ENCODE results near the gene CDCA7L.
A peak's percentile ranks its signal among the peaks of the same experiment; 100 is the strongest.

CDCA7L gene

GRCh38 chr7:21945454-21946221 is at the start of gene CDCA7L:
TSS of gene CDCA7L (minus strand) at chr7:21945899. CDS start at chr7:21945804, 95 bp downstream.
- TF ChIP-seq CEBPB (IDR thresholded peaks at IDR 0.05) (no peak), ZBTB7A (IDR thresholded peaks at IDR 0.05; ENCODE audit: low read depth) (peak; percentile 66; the same call in 1 of the 2 replicates), YY1 (IDR thresholded peaks at IDR 0.05; ENCODE audit: low read depth) (peak; percentile 21; the same call in 1 of the 2 replicates), TAF1 (IDR thresholded peaks at IDR 0.05; ENCODE audit: low read depth) (peak; percentile 81), NFIC (IDR thresholded peaks at IDR 0.05) (no peak; the same call in 1 of the 2 replicates), REST (IDR thresholded peaks at IDR 0.05; ENCODE audit: low read depth) (no peak), FOXM1 (IDR thresholded peaks at IDR 0.05; ENCODE audit: borderline replicate concordance, low read depth) (no peak), CREB1 (IDR thresholded peaks at IDR 0.05; ENCODE audit: low read depth) (no peak), TEAD4 (IDR thresholded peaks at IDR 0.05) (peak; percentile 59), MAX (IDR thresholded peaks at IDR 0.05) (peak; percentile 91), EP300 (IDR thresholded peaks at IDR 0.05; ENCODE audit: borderline replicate concordance) (peak; percentile 62), TCF12 (IDR thresholded peaks at IDR 0.05; ENCODE audit: low read depth) (peak; percentile 25), USF1 (IDR thresholded peaks at IDR 0.05) (no peak; the same call in 1 of the 2 replicates), RAD21 (IDR thresholded peaks at IDR 0.05; ENCODE audit: low read depth) (no peak; the same call in 1 of the 2 replicates), EGR1 (IDR thresholded peaks at IDR 0.05) (peak; percentile 41)

GRCh38 chr7:21986096-21986495 is 40.4 kb upstream of the CDCA7L start:
- TF ChIP-seq EGR1 (IDR thresholded peaks at IDR 0.05) (no peak), EP300 (IDR thresholded peaks at IDR 0.05; ENCODE audit: borderline replicate concordance) (peak; percentile 44; the same call in 1 of the 2 replicates), CEBPB (IDR thresholded peaks at IDR 0.05) (no peak), YY1 (IDR thresholded peaks at IDR 0.05; ENCODE audit: low read depth) (no peak), TEAD4 (IDR thresholded peaks at IDR 0.05) (peak; percentile 73), TCF12 (IDR thresholded peaks at IDR 0.05; ENCODE audit: low read depth) (0 out of 2 replicates have a peak, but pooled peaks have one; percentile 29), NFIC (IDR thresholded peaks at IDR 0.05) (peak; percentile 47; the same call in 1 of the 2 replicates)

GRCh38 chr7:21984042-21984441 is 38.3 kb upstream of the CDCA7L start:
- TF ChIP-seq YY1 (IDR thresholded peaks at IDR 0.05; ENCODE audit: low read depth) (no peak), FOXM1 (IDR thresholded peaks at IDR 0.05; ENCODE audit: borderline replicate concordance, low read depth) (no peak), TCF12 (IDR thresholded peaks at IDR 0.05; ENCODE audit: low read depth) (no peak), ZBTB7A (IDR thresholded peaks at IDR 0.05; ENCODE audit: low read depth) (no peak), CREB1 (IDR thresholded peaks at IDR 0.05; ENCODE audit: low read depth) (no peak), EGR1 (IDR thresholded peaks at IDR 0.05) (no peak), NFIC (IDR thresholded peaks at IDR 0.05) (no peak), MAX (IDR thresholded peaks at IDR 0.05) (no peak)

GRCh38 chr7:21983056-21983455 is 37.4 kb upstream of the CDCA7L start:
- no peak for TF ChIP-seq USF1 (IDR thresholded peaks at IDR 0.05)
- no peak for TF ChIP-seq MAX (IDR thresholded peaks at IDR 0.05)
- TF ChIP-seq CEBPB (IDR thresholded peaks at IDR 0.05) = no peak
- TF ChIP-seq EGR1 (IDR thresholded peaks at IDR 0.05) = no peak
- TF ChIP-seq NFIC (IDR thresholded peaks at IDR 0.05) = no peak
- no peak for TF ChIP-seq EP300 (IDR thresholded peaks at IDR 0.05; ENCODE audit: borderline replicate concordance)
- no peak for TF ChIP-seq FOXM1 (IDR thresholded peaks at IDR 0.05; ENCODE audit: borderline replicate concordance, low read depth)
- TF ChIP-seq CREB1 (IDR thresholded peaks at IDR 0.05; ENCODE audit: low read depth) = no peak
- no peak for TF ChIP-seq ZBTB7A (IDR thresholded peaks at IDR 0.05; ENCODE audit: low read depth)
- no peak for TF ChIP-seq TEAD4 (IDR thresholded peaks at IDR 0.05)
- TF ChIP-seq RAD21 (IDR thresholded peaks at IDR 0.05; ENCODE audit: low read depth) = no peak
- TF ChIP-seq YY1 (IDR thresholded peaks at IDR 0.05; ENCODE audit: low read depth) = no peak
- TF ChIP-seq REST (IDR thresholded peaks at IDR 0.05; ENCODE audit: low read depth) = no peak

- TF ChIP-seq EP300 (IDR thresholded peaks at IDR 0.05; ENCODE audit: borderline replicate concordance) (no peak), MAX (IDR thresholded peaks at IDR 0.05) (no peak), TCF12 (IDR thresholded peaks at IDR 0.05; ENCODE audit: low read depth) (no peak), RAD21 (IDR thresholded peaks at IDR 0.05; ENCODE audit: low read depth) (no peak), TAF1 (IDR thresholded peaks at IDR 0.05; ENCODE audit: low read depth) (no peak), USF1 (IDR thresholded peaks at IDR 0.05) (no peak), ZBTB7A (IDR thresholded peaks at IDR 0.05; ENCODE audit: low read depth) (no peak), CEBPB (IDR thresholded peaks at IDR 0.05) (no peak), TEAD4 (IDR thresholded peaks at IDR 0.05) (no peak), NFIC (IDR thresholded peaks at IDR 0.05) (no peak), REST (IDR thresholded peaks at IDR 0.05; ENCODE audit: low read depth) (no peak), EGR1 (IDR thresholded peaks at IDR 0.05) (no peak), YY1 (IDR thresholded peaks at IDR 0.05; ENCODE audit: low read depth) (no peak), CREB1 (IDR thresholded peaks at IDR 0.05; ENCODE audit: low read depth) (no peak), FOXM1 (IDR thresholded peaks at IDR 0.05; ENCODE audit: borderline replicate concordance, low read depth) (no peak)
These were observed 35.8 kb upstream of the CDCA7L start for GRCh38 chr7:21981524-21981923.

Measured in Ishikawa (cell line).